H1 (cell line): Measurements from ENCODE around the gene TP63. TPM values are rescaled to one million over a fixed set of nuclear protein-coding genes. Genes with fewer than 3 reads are reported as not detected.

ENCODE experiments used
- CTCF ChIA-PET: fragments of 300-600 bp; sonication (Branson Sonifier 250); formaldehyde crosslinking; loops from one replicate; lab custom pipeline; 2021; ENCODE audit not compliant: partially characterized antibody; lab: Charles Lee
- POLR2A ChIA-PET: fragments of 300-600 bp; sonication (Branson Sonifier 250); formaldehyde crosslinking; loops from one replicate; lab custom pipeline; 2021; ENCODE audit warnings: inconsistent platforms; ENCODE audit not compliant: partially characterized antibody; lab: Charles Lee
- DNase-seq, 2 experiments: peaks; one replicate each; pipeline versions ENCODE4 v3.0.0 to v3.0.0-alpha.2; 2010 to 2022; ENCODE audit warnings: low spot score in 2 of 2, low read depth in 1 of 2, mixed read lengths in 1 of 2
- FAIRE-seq: peaks from 2 replicates; lab custom pipeline; 2011; peaks lifted over from hg19 to GRCh38; lab: Jason Lieb, UNC
- H2AFZ ChIP-seq: 2 replicates; pipeline ENCODE4 v1.8.1; 2012; ENCODE audit warnings: low read length, inconsistent platforms
- H2AK5ac ChIP-seq: 2 replicates; pipeline ENCODE4 v1.6.1; 2013; ENCODE audit warnings: low read depth, low read length
- H2BK120ac ChIP-seq: replicated peaks from 2 replicates; pipeline ENCODE3; 2013; ENCODE audit warnings: low read depth, low read length, inconsistent platforms
- H2BK12ac ChIP-seq: 2 replicates; pipeline ENCODE4 v1.6.1; 2013; ENCODE audit warnings: low read depth, low read length
- H2BK15ac ChIP-seq: 2 replicates; pipeline ENCODE4 v1.6.1; 2013; ENCODE audit warnings: low read length
- H2BK20ac ChIP-seq: 2 replicates; pipeline ENCODE4 v1.6.1; 2013; ENCODE audit warnings: low read length
- H2BK5ac ChIP-seq: 2 replicates; pipeline ENCODE4 v1.6.1; 2013; ENCODE audit warnings: low read depth, low read length
- H3K14ac ChIP-seq: 2 replicates; pipeline ENCODE4 v1.6.1; 2013; ENCODE audit warnings: inconsistent platforms; ENCODE audit not compliant: insufficient read length
- H3K18ac ChIP-seq: 2 replicates; pipeline ENCODE4 v1.6.1; 2013; ENCODE audit warnings: low read length; ENCODE audit errors: extremely low read depth
- H3K23ac ChIP-seq: 2 replicates; pipeline ENCODE4 v1.6.1; 2013; ENCODE audit warnings: inconsistent platforms; ENCODE audit not compliant: insufficient read length
- H3K23me2 ChIP-seq: 2 replicates; pipeline ENCODE4 v1.6.1; 2013; ENCODE audit warnings: low read depth, low read length
- H3K27ac ChIP-seq: 2 replicates; pipeline ENCODE4 v1.6.1; 2011; ENCODE audit warnings: low read depth, low read length, inconsistent platforms
- H3K27me3 ChIP-seq, 4 experiments: replicated peaks in 1 of 4; 1 replicate in 1 of 4; 2 replicates in 3 of 4; pipeline versions ENCODE4 v1.6.1 to v1.8.1; 2011 to 2013; ENCODE audit warnings: low read length in 3 of 4, mild to moderate bottlenecking in 3 of 4, inconsistent platforms in 2 of 4, mixed read lengths in 2 of 4, moderate library complexity in 1 of 4; ENCODE audit not compliant: control insufficient read depth in 3 of 4, insufficient read depth in 3 of 4; ENCODE audit errors: extremely low read depth in 1 of 4
- H3K36me3 ChIP-seq, 4 experiments: 2 replicates each; pipeline versions ENCODE4 v1.6.1 to v1.8.1; 2011 to 2013; ENCODE audit warnings: mild to moderate bottlenecking in 4 of 4, low read length in 3 of 4, moderate library complexity in 2 of 4, control low read depth in 1 of 4, inconsistent platforms in 1 of 4; ENCODE audit not compliant: insufficient read depth in 4 of 4, control insufficient read depth in 2 of 4
- H3K4ac ChIP-seq: replicated peaks from 2 replicates; pipeline ENCODE3; 2013; ENCODE audit warnings: low read length, low read depth, mixed read lengths, inconsistent platforms; ENCODE audit not compliant: insufficient read length
- H3K4me1 ChIP-seq, 4 experiments: replicated peaks in 1 of 4; 1 replicate in 1 of 4; 2 replicates in 3 of 4; pipeline versions ENCODE4 v1.6.1 to v1.8.1; 2011 to 2013; ENCODE audit warnings: low read length in 3 of 4, inconsistent platforms in 2 of 4, mixed read lengths in 1 of 4; ENCODE audit not compliant: insufficient read depth in 4 of 4, control insufficient read depth in 3 of 4
- H3K4me2 ChIP-seq, 2 experiments: 2 replicates each; pipeline versions ENCODE4 v1.6.1 to v1.8.1; 2011 to 2013; ENCODE audit warnings: low read depth in 2 of 2, low read length in 2 of 2, control low read depth in 1 of 2, inconsistent platforms in 1 of 2, mild to moderate bottlenecking in 1 of 2; ENCODE audit not compliant: insufficient read depth in 1 of 2
- H3K4me3 ChIP-seq, 4 experiments: fragments of 200-600, 300-600 bp in 1 of 4; sonication (generic), shearing (Covaris generic), sonication (Bioruptor Twin) in 1 of 4; 2 replicates each; pipeline versions ENCODE4 v1.5.1 to v1.8.1; 2011 to 2016; ENCODE audit warnings: low read length in 4 of 4, low read depth in 3 of 4, control low read depth in 2 of 4, inconsistent platforms in 2 of 4, mild to moderate bottlenecking in 2 of 4, mixed read lengths in 1 of 4, moderate library complexity in 1 of 4; ENCODE audit not compliant: insufficient read depth in 2 of 4; ENCODE audit errors: extremely low read depth in 1 of 4
- H3K56ac ChIP-seq: replicated peaks from 2 replicates; pipeline ENCODE3; 2013; ENCODE audit warnings: low read depth, mild to moderate bottlenecking, mixed read lengths, low read length, inconsistent platforms; ENCODE audit not compliant: insufficient read length
- H3K79me1 ChIP-seq: 2 replicates; pipeline ENCODE4 v1.6.1; 2013; ENCODE audit warnings: low read depth, low read length, control low read depth
- H3K79me2 ChIP-seq, 2 experiments: 2 replicates each; pipeline versions ENCODE4 v1.6.1 to v1.8.1; 2012 to 2013; ENCODE audit warnings: low read length in 2 of 2, mild to moderate bottlenecking in 2 of 2, inconsistent platforms in 1 of 2; ENCODE audit not compliant: insufficient read depth in 2 of 2, control insufficient read depth in 1 of 2
- H3K9ac ChIP-seq, 4 experiments: replicated peaks in 1 of 4; 1 replicate in 1 of 4; 2 replicates in 3 of 4; pipeline versions ENCODE4 v1.6.1 to v1.8.1; 2011 to 2013; ENCODE audit warnings: low read depth in 3 of 4, low read length in 3 of 4, control low read depth in 2 of 4, mild to moderate bottlenecking in 2 of 4, moderate library complexity in 2 of 4, inconsistent platforms in 1 of 4; ENCODE audit errors: extremely low read depth in 1 of 4
- H3K9me3 ChIP-seq, 2 experiments: 2 replicates each; pipeline versions ENCODE4 v1.6.1 to v1.8.1; 2012 to 2013; ENCODE audit warnings: mild to moderate bottlenecking in 2 of 2, moderate library complexity in 2 of 2, control low read depth in 1 of 2, inconsistent platforms in 1 of 2, low read depth in 1 of 2, low read length in 1 of 2, mixed read lengths in 1 of 2; ENCODE audit not compliant: insufficient read depth in 2 of 2
- H4K20me1 ChIP-seq, 2 experiments: replicated peaks in 1 of 2; 2 replicates each; pipeline versions ENCODE3 to v1.8.1; 2011 to 2013; ENCODE audit warnings: inconsistent platforms in 2 of 2, low read length in 2 of 2, mild to moderate bottlenecking in 1 of 2; ENCODE audit not compliant: insufficient read depth in 2 of 2, control insufficient read depth in 1 of 2
- H4K5ac ChIP-seq: 2 replicates; pipeline ENCODE4 v1.6.1; 2013; ENCODE audit warnings: low read length, low read depth, mixed read lengths, inconsistent platforms; ENCODE audit not compliant: insufficient read length
- H4K8ac ChIP-seq: 2 replicates; pipeline ENCODE4 v1.8.0; 2013; ENCODE audit warnings: mild to moderate bottlenecking, moderate library complexity, low read length, inconsistent platforms; ENCODE audit not compliant: insufficient read depth; ENCODE audit errors: extremely low read depth
- H4K91ac ChIP-seq: replicated peaks from 2 replicates; pipeline ENCODE3; 2013; ENCODE audit warnings: low read length, mixed read lengths, inconsistent platforms; ENCODE audit not compliant: insufficient read length
- ATF3 ChIP-seq: IDR thresholded peaks from 2 replicates; pipeline ENCODE4 v1.6.1; 2011; ENCODE audit warnings: low read depth, mild to moderate bottlenecking, low read length; ENCODE audit not compliant: insufficient read depth
- BRCA1 ChIP-seq: IDR thresholded peaks from 2 replicates; pipeline ENCODE4 v1.6.1; 2012; ENCODE audit warnings: low read depth, low read length, improper control_type of control experiment
- CBX5 ChIP-seq: fragments of 300-800, 300-1000 bp; sonication (generic); IDR thresholded peaks from 2 replicates; pipeline ENCODE4 v1.7.1; 2016; ENCODE audit warnings: antibody characterized with exemption, low read length, low read depth
- CEBPB ChIP-seq: IDR thresholded peaks from 2 replicates; pipeline ENCODE4 v1.6.1; 2012; ENCODE audit warnings: low read depth, low read length
- CREB1 ChIP-seq: IDR thresholded peaks from 2 replicates; pipeline ENCODE4 v1.6.1; 2012; ENCODE audit warnings: inconsistent platforms
- EP300 ChIP-seq, 2 experiments: IDR thresholded peaks; 1 replicate in 1 of 2; 2 replicates in 1 of 2; pipeline ENCODE4 v1.6.1; 2011 to 2012; ENCODE audit warnings: low read depth in 2 of 2, low read length in 2 of 2, mild to moderate bottlenecking in 2 of 2, borderline replicate concordance in 1 of 2, inconsistent platforms in 1 of 2, moderate library complexity in 1 of 2
- JUN ChIP-seq: IDR thresholded peaks from 2 replicates; pipeline ENCODE4 v1.6.1; 2011; ENCODE audit warnings: low read depth, mild to moderate bottlenecking, improper control_type of control experiment, low read length
- KDM1A ChIP-seq: fragments of 200-600, 300-600 bp; sonication (generic); IDR thresholded peaks from 2 replicates; pipeline ENCODE4 v1.7.1; 2016; ENCODE audit warnings: mild to moderate bottlenecking, low read length, borderline replicate concordance
- KDM4A ChIP-seq: IDR thresholded peaks from one replicate; pipeline ENCODE4 v1.7.1; 2012; ENCODE audit warnings: low read depth, mild to moderate bottlenecking, moderate library complexity, low read length, inconsistent platforms; ENCODE audit not compliant: severe bottlenecking
- NANOG ChIP-seq: IDR thresholded peaks from 2 replicates; pipeline ENCODE4 v1.6.1; 2011; ENCODE audit warnings: low read length, low read depth, mild to moderate bottlenecking, inconsistent platforms; ENCODE audit not compliant: insufficient read depth, poor library complexity, severe bottlenecking
- RNF2 ChIP-seq: fragments of 200-900, 300-1000 bp; sonication (generic); IDR thresholded peaks from 2 replicates; pipeline ENCODE4 v1.7.1; 2016; ENCODE audit warnings: borderline replicate concordance, low read depth, mild to moderate bottlenecking, antibody characterized with exemption, low read length; ENCODE audit not compliant: poor library complexity, severe bottlenecking; ENCODE audit errors: missing control alignments
- SIRT6 ChIP-seq: IDR thresholded peaks from one replicate; pipeline ENCODE4 v1.7.1; 2012; ENCODE audit warnings: low read length, inconsistent platforms
- WGBS, 2 experiments: shearing (Covaris generic) in 1 of 2; methylation state at CpG; one replicate each; pipeline versions ENCODE4 v1.1.6 to v1.1.7; 2013 to 2015; ENCODE audit warnings: low lambda C conversion rate in 2 of 2, mixed read lengths in 2 of 2, inconsistent platforms in 1 of 2, low coverage in 1 of 2, missing lambda C conversion rate in 1 of 2; ENCODE audit not compliant: insufficient replicate concordance in 2 of 2, insufficient coverage in 1 of 2, insufficient read length in 1 of 2; ENCODE audit errors: extremely low coverage in 1 of 2, missing lambda C conversion rate in 1 of 2; 5-methylcytosine and 5-hydroxymethylcytosine counted together
- polyA plus RNA-seq, 7 experiments: library from polyadenylated mRNA; depleted of rRNA in 3 of 7; stranded (reverse) in 5 of 7; unstranded in 2 of 7; fragments of >200 nt in 5 of 7; fragments of 200-250 nt in 2 of 7; gene quantifications; 1 replicate in 5 of 7; 2 replicates in 1 of 7; 4 replicates in 1 of 7; pipeline versions ENCODE4 v1.2.1 to v1.2.3, GENCODE V29; 2011 to 2013; ENCODE audit warnings: missing spikeins in 2 of 7, mixed read lengths in 2 of 7
- total RNA-seq: library from RNA; stranded (reverse); fragmentation: NEBNext Ultra II Directional; extraction: Animal tissue kit (Norgen Biotek cat#: 25700); gene quantifications from 2 replicates; pipeline ENCODE4 v1.2.1, GENCODE V29; 2021

The TP63 gene
- total and polyA plus RNA-seq, 2 of the 8 experiments (the other 6 are each of a cell fraction or from before 2014, with no cell fraction given), result not detected

GRCh38 chr3:189833996-189834395 lies 202.8 kb downstream of the TP63 start:
- H3K4ac ChIP-seq, result no peak overlapping the region
- no peak overlapping the region for H3K9ac ChIP-seq
- H2BK15ac ChIP-seq, result no peak overlapping the region
- H2AK5ac ChIP-seq, result no peak overlapping the region
- H3K56ac ChIP-seq, result no peak overlapping the region
- H3K14ac ChIP-seq, result no peak overlapping the region
- H2AFZ ChIP-seq, result no peak overlapping the region
- no peaks in the 10 kb centered on the region for H4K20me1 ChIP-seq
- H4K91ac ChIP-seq, result no peak overlapping the region
- DNase-seq (no peak), FAIRE-seq (no peak)
- H3K27ac ChIP-seq, result no peak overlapping the region
- no peaks in the 10 kb centered on the region for H3K9me3 ChIP-seq
- WGBS, 2 experiments, result 86 to 100% methylated on average over 2 to 8 of the region's 8 CpGs
- no peaks in the 10 kb centered on the region for H3K27me3 ChIP-seq
- no peaks in the 10 kb centered on the region for H3K36me3 ChIP-seq
- H3K79me2 ChIP-seq, result no peaks in the 10 kb centered on the region
- H3K4me3 ChIP-seq, result no peak overlapping the region
- H2BK20ac ChIP-seq, result no peak overlapping the region
- no peaks in the 10 kb centered on the region for H3K23me2 ChIP-seq
- no peaks in the 10 kb centered on the region for H3K79me1 ChIP-seq
- H2BK120ac ChIP-seq, result no peak overlapping the region
- H2BK12ac ChIP-seq, result no peak overlapping the region
- H3K4me1 ChIP-seq, result no peaks in the 10 kb centered on the region
- no peak overlapping the region for H4K5ac ChIP-seq
- H3K4me2 ChIP-seq, result no peak overlapping the region
- ChIA-PET CTCF (no interaction called here), POLR2A (no interaction called here)
- H3K23ac ChIP-seq, result no peak overlapping the region
- H3K18ac ChIP-seq, result no peak overlapping the region
- no peak overlapping the region for H2BK5ac ChIP-seq
- H4K8ac ChIP-seq, result no peak overlapping the region
- TF ChIP-seq ATF3 (no peak), CEBPB (no peak), RNF2 (no peak), SIRT6 (no peak), KDM4A (no peak), KDM1A (no peak), NANOG (no peak), CBX5 (no peak), EP300 (IDR thresholded peaks at IDR 0.05; ENCODE audit: borderline replicate concordance in 1 of 2, low read depth in 2 of 2, low read length in 2 of 2) (no peak), JUN (no peak), CREB1 (no peak), BRCA1 (no peak)
